Measurements from ENCODE around the gene HMCN1.

DNA sequence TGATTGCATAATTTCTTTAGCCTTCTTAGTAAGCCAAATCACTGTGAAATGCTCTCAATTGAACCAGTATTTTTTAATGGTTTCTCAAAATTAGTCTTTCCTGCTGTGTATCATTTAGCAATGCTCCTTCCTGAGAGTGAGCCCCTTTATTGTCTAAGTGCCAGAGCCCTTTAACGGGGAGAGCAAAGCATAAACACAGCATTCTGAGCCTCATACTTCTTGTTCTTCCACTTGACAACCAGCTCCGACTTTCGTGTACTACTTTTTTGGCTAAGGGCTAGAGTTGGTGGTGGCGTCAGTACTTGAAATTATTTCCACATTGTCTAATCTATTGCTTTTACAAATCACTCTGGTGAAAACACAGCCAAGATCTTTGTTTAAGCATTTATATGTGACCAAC lies 341.8 kb downstream of the HMCN1 start:
- TF ChIP-seq POLR2A (IDR thresholded peaks at IDR 0.05) (no peak), EP300 (IDR thresholded peaks at IDR 0.05) (no peak), CTCF (IDR thresholded peaks at IDR 0.05) (no peak)
